PFSK-1 (cell line): Measurements from ENCODE around the gene SPATA46.

ENCODE experiments used
- FOXP2 ChIP-seq: optimal IDR thresholded peaks from 2 replicates; pipeline ENCODE3; 2011; ENCODE audit warnings: borderline replicate concordance, control low read depth, inconsistent platforms; ENCODE audit not compliant: insufficient read depth; ENCODE audit errors: extremely low read length, extremely low read depth
- POLR2AphosphoS5 ChIP-seq: IDR thresholded peaks from 2 replicates; pipeline ENCODE4 v1.6.1; 2012; ENCODE audit warnings: low read depth, mild to moderate bottlenecking, control low read depth, low read length, moderate library complexity
- SIN3A ChIP-seq: IDR thresholded peaks from 2 replicates; pipeline ENCODE4 v1.6.1; 2012; ENCODE audit warnings: mild to moderate bottlenecking, low read length, moderate library complexity, borderline replicate concordance; ENCODE audit not compliant: insufficient read depth
- TAF1 ChIP-seq: IDR thresholded peaks from 2 replicates; pipeline ENCODE4 v1.6.1; 2012; ENCODE audit warnings: low read length, control low read depth, borderline replicate concordance; ENCODE audit not compliant: insufficient read depth
- TF ChIP-seq, protein P1 (sequence below), 2 experiments: IDR thresholded peaks; 2 replicates each; pipeline versions ENCODE4 v1.6.1 to v1.8.0; 2011 to 2012; ENCODE audit warnings: low read depth in 2 of 2, low read length in 2 of 2, control low read depth in 1 of 2, inconsistent platforms in 1 of 2, mild to moderate bottlenecking in 1 of 2, moderate library complexity in 1 of 2; ENCODE audit not compliant: insufficient read depth in 1 of 2

Gene SPATA46

DNA sequence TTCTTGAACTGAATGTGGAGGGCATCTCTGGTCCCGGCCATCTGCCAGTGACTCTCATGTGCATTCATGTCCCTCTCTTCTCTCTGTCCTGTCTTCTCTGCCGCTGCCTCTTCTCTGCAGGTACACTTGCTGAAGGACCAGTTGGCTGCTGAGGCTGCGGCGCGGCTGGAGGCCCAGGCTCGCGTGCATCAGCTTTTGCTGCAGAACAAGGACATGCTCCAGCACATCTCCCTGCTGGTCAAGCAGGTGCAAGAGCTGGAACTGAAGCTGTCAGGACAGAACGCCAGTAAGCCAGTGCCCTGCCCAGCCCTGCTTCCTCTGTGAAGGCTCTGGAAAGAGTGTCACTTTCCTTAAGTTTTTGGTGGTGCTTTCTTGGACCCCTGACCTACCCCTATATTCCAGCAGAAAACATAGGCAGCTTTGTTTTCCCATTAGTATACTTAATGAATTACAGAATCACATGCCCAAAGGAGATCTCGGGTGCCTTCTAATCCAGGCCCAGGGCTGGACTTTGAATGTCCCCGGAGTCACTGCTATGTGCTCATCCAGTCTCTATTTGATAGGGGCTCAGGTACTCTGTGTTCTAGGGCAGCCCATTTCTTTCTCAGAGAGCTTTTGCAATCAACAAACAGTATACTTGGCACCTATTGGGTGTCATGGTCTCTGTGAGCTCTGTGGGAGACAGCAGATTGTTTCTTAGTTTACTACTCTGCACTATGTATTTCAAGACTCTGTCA is 11.2 kb downstream of the SPATA46 start:
- no peak for TF ChIP-seq SIN3A
- TF ChIP-seq, protein P1, sequence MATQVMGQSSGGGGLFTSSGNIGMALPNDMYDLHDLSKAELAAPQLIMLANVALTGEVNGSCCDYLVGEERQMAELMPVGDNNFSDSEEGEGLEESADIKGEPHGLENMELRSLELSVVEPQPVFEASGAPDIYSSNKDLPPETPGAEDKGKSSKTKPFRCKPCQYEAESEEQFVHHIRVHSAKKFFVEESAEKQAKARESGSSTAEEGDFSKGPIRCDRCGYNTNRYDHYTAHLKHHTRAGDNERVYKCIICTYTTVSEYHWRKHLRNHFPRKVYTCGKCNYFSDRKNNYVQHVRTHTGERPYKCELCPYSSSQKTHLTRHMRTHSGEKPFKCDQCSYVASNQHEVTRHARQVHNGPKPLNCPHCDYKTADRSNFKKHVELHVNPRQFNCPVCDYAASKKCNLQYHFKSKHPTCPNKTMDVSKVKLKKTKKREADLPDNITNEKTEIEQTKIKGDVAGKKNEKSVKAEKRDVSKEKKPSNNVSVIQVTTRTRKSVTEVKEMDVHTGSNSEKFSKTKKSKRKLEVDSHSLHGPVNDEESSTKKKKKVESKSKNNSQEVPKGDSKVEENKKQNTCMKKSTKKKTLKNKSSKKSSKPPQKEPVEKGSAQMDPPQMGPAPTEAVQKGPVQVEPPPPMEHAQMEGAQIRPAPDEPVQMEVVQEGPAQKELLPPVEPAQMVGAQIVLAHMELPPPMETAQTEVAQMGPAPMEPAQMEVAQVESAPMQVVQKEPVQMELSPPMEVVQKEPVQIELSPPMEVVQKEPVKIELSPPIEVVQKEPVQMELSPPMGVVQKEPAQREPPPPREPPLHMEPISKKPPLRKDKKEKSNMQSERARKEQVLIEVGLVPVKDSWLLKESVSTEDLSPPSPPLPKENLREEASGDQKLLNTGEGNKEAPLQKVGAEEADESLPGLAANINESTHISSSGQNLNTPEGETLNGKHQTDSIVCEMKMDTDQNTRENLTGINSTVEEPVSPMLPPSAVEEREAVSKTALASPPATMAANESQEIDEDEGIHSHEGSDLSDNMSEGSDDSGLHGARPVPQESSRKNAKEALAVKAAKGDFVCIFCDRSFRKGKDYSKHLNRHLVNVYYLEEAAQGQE (IDR thresholded peaks at IDR 0.05; ENCODE audit: insufficient read depth in 1 of 2, low read depth in 2 of 2, low read length in 2 of 2) = no peak
- no peak for TF ChIP-seq FOXP2
- TF ChIP-seq TAF1 = no peak
- no peak for TF ChIP-seq POLR2AphosphoS5

DNA sequence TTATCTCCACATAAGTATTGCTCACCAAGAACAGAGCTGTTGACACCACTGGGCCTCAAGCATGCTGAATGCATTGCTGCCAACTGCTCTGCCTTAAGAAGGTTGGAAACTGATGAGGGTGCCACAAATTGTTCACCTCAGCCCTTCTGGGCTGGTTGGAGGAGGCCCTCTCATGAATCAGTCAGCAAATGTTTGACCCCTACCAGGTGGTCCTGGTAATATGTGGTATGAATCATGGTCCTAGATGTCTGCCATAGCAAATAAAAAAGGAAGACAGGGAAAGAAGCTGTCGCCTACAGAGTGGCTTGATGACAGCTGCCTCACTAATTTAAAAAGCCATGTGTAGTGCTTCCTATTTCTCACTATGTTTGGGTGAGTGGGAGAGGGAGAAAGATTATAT is 12.2 kb downstream of the SPATA46 start:
- TF ChIP-seq TAF1 = no peak
- TF ChIP-seq, protein P1 (IDR thresholded peaks at IDR 0.05; ENCODE audit: insufficient read depth in 1 of 2, low read depth in 2 of 2, low read length in 2 of 2) = no peak
- TF ChIP-seq SIN3A = no peak
- no peak for TF ChIP-seq POLR2AphosphoS5
- TF ChIP-seq FOXP2 = no peak

DNA sequence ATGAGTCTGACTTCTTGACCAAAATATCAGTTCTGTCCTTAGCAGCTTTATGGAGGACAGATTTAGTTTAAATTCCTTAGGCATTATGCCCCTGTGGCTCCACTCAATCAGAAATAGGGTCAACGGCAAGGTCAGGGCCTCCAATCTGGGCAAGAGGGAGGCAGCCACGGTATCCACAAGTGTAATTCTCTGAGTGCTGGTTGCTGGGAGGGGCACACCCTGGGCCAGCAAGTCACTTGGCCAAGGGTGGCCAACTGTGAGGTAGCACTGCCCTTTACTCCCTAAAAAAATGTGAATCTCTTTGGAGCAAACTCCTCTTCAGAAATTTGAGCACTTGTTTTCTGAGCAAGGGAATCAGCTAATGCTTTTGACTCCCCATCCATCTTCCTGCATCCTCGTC is 12.8 kb downstream of the SPATA46 start:
- TF ChIP-seq, protein P1 (IDR thresholded peaks at IDR 0.05; ENCODE audit: insufficient read depth in 1 of 2, low read depth in 2 of 2, low read length in 2 of 2) = no peak
- TF ChIP-seq SIN3A (no peak), FOXP2 (no peak), TAF1 (no peak), POLR2AphosphoS5 (no peak)

DNA sequence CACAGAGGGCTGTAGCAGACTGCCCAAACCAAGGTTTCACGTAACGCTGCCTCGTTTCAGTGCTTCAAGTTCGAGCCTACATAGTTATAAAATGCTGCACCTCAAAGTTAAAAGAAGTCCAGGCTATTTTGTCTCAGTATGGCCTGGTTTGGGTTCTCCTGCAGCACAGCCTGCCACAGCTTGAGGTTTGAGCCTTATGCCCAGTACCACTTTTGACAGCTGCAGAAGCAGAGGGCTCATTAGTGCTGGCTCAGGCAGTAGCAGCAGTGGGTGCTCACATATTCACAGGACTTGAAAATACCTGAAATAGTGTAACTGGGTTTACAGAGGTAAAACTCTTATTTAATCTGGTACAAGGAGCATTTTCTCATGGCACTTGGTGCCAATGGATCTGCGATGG is 15.3 kb downstream of the SPATA46 start:
- TF ChIP-seq TAF1 = no peak
- TF ChIP-seq SIN3A = no peak
- TF ChIP-seq POLR2AphosphoS5 = no peak
- TF ChIP-seq FOXP2 = no peak
- TF ChIP-seq, protein P1 (IDR thresholded peaks at IDR 0.05; ENCODE audit: insufficient read depth in 1 of 2, low read depth in 2 of 2, low read length in 2 of 2) = no peak

DNA sequence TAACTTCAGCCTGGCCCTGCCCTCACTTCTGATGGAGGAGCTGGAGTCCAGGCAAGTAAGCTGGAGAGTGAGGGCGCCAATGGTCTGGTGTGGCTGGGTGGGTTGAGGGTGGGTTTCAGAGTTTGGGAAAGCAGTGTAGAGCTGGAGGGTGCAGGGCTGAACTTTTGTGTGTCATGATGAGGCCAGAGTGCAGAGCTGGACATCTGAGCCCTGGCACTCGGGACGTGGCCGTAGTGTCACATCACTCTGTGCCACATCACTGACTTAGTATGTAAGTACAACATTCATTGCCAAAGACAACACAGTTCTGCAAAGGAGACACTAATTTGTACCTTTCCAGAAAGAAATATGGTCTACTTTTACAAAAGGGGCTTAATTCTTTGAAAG is 15.8 kb downstream of the SPATA46 start:
- TF ChIP-seq POLR2AphosphoS5 = no peak
- TF ChIP-seq TAF1 = no peak
- TF ChIP-seq SIN3A = no peak
- TF ChIP-seq, protein P1 (IDR thresholded peaks at IDR 0.05; ENCODE audit: insufficient read depth in 1 of 2, low read depth in 2 of 2, low read length in 2 of 2) = no peak
- no peak for TF ChIP-seq FOXP2
